ENCODE measurements around the gene CELSR1.

Gene CELSR1

DNA sequence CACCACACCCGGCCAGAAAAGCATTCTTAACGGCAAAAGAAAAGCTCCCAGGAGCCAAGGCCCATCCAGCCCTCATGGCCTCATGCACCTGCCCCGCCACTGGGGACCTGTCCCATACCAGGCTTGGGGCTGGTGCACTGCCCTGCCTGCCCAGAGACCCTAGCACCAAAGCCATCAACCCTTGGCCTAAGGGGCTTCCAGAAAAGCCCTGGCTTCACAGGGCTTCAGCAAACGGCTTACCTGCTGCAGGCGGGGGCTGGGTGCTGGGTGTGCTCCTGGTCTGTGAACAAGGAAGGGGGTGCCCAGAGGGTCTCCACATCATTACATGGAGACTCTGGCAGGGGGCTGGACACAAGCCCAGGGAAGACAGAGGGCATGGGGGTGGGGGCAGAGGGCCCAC lies 89.5 kb downstream of the CELSR1 start:
- no peak overlapping the region for H3K4me3 ChIP-seq (ENCODE audit: low read depth, low read length)

DNA sequence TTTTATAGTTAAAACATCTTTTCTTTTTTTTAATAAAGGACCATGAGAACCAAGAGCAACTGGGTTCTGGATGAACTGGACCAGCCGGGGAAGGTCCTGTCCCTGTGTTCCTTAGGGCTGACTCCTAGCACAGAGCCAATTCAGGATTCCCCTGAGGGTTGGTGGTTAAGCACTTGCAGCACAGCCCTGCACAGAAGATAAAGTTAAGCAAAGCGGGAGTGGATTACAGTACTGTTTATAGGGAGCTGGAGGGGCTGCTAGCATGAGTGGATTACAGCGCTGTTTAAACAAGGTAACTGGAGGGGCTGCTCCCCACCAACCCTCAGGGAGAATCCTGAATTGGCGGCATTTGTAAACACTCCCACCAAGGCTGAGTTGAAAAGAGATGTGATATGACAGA lies 90.6 kb downstream of the CELSR1 start:
- no peak overlapping the region for H3K4me3 ChIP-seq (ENCODE audit: low read depth, low read length)

- no peak overlapping the region for H3K4me3 ChIP-seq (ENCODE audit: low read depth, low read length)
Observed at GRCh38 chr22:46445771-46446420, 91.5 kb downstream of the CELSR1 start.

DNA sequence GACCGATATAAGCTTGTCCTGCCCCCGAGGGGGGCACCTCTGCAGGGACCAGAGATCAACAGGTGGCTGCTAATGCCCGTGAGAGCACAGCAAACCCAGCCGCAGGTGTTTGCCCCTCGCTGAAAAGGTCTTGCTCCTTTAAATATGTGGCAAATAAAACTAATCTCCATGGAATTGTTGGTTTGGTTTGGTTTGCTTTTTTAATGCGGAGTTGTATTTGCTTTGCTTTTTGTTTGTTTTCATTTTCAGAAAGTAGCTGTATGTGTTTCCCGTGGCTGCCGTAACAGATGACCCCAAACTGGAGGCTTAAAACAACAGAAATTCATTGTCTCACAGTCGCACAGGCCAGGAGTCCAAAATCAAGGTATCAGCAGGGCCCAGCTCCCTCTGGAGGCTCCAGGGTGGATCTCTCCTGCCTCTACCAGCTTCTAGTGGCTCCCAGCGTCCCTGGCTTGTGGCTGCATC lies 93.0 kb downstream of the CELSR1 start:
- no peak overlapping the region for H3K4me3 ChIP-seq (ENCODE audit: low read depth, low read length)

GRCh38 chr22:46443850-46444389 lies 93.5 kb downstream of the CELSR1 start:
- no peak overlapping the region for H3K4me3 ChIP-seq (ENCODE audit: low read depth, low read length)

- H3K4me3 ChIP-seq (ENCODE audit: low read depth, low read length) = no peak overlapping the region
Observed at GRCh38 chr22:46442217-46442853, 95.1 kb downstream of the CELSR1 start.

DNA sequence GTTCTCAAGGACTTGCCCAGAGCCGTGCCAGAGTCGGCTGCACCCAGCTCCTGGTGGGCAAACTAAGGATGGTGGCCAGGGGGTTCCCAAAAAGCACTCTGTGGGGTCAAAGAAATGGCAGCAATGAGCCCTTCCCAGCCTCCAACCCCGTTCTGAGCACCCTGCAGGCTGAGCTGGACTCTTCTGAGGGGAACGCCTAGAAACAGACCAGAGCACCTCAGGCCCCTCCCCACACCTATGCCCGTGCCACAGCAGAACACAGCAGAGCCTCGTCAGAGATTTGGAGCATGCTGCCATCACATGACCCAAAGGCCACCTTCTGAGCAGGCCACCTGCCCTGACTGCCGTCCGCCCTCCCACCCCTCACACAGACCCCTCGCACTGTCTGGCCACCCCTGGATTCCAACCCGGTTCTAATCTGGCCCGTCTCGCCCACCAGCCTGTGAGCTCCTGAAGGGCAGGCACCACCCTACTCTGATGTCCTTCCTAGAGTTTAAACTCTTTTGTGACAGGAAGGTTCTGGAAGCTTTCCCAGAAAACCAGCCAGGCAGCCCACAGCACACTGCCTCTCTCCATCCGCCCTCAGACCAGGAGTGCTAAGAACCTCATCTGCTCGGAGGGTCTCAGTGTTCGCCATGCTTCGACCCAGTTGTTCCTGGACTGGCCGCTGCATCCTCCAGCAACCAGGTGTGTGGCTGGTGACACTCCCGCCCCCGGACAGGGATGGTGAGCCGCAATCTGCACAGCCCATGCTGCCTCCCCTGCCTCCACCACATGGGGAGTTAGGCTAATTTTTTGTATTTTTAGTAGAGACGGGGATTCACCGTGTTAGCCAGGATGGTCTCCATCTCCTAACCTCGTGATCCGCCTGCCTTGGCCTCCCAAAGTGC lies 97.6 kb downstream of the CELSR1 start:
- H3K4me3 ChIP-seq (ENCODE audit: low read depth, low read length) = no peak overlapping the region

DNA sequence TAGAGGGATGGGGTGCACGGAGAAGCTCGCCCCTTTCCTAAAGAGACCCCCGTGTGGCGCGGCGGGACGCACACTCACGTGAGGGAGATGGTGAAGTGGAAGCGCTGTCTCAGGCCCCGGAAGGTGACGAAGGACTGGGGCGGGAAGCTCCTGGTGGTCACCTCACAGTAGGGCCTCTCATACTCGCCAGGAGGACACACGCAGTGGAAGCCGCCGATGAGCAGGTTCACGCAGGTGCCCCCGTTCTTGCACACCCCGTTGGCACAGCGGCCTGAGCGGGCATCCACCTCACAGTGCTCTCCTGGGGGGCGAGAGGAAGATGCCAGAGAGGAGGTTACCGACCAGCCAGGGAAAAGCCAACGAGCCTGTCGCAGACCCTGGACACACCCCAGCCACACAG lies 98.3 kb downstream of the CELSR1 start:
- H3K4me3 ChIP-seq (ENCODE audit: low read depth, low read length) = no peak overlapping the region

DNA sequence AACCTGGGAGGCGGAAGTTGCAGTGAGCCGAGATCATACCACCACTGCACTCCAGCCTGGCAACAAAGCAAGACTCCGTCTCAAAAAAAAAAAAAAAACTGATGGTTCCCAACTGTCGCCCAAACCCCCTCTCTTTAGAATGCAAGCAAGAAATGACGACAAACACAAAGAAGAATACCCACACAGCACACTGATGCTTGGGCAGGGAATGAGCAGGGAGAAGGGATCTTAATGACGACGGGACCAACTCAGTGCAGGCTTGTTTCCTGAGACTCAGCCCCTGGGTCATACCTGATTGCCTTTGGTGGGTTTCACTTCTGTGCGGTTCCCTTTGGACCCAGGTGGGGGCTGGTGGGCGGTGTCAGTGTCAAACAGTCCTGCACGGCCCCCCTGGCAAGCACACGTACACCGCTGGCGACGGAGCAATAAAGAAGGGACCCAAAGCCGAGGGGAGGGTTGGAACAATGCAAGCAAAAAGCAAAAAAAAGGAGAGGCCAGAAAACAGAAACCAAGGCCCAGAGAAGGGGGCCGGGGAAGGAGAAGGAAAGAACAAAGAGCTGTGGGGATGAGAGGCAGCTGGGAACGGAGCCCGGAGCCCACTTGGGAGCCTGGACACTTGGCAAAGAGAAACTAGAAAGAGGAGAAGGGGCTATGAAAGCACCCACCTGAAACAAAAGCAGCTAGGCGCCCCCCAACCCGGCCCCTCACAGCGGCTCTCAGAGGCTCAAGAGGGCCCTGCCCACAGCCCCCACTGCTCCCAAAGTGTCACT lies 99.6 kb downstream of the CELSR1 start:
- H3K4me3 ChIP-seq (ENCODE audit: low read depth, low read length) = no peak overlapping the region

- H3K4me3 ChIP-seq (ENCODE audit: low read depth, low read length) = no peak overlapping the region
Observed at GRCh38 chr22:46436595-46437175, 100.7 kb downstream of the CELSR1 start.

GRCh38 chr22:46433318-46433717 lies 104.1 kb downstream of the CELSR1 start:
- no peak overlapping the region for H3K4me3 ChIP-seq (ENCODE audit: low read depth, low read length)

DNA sequence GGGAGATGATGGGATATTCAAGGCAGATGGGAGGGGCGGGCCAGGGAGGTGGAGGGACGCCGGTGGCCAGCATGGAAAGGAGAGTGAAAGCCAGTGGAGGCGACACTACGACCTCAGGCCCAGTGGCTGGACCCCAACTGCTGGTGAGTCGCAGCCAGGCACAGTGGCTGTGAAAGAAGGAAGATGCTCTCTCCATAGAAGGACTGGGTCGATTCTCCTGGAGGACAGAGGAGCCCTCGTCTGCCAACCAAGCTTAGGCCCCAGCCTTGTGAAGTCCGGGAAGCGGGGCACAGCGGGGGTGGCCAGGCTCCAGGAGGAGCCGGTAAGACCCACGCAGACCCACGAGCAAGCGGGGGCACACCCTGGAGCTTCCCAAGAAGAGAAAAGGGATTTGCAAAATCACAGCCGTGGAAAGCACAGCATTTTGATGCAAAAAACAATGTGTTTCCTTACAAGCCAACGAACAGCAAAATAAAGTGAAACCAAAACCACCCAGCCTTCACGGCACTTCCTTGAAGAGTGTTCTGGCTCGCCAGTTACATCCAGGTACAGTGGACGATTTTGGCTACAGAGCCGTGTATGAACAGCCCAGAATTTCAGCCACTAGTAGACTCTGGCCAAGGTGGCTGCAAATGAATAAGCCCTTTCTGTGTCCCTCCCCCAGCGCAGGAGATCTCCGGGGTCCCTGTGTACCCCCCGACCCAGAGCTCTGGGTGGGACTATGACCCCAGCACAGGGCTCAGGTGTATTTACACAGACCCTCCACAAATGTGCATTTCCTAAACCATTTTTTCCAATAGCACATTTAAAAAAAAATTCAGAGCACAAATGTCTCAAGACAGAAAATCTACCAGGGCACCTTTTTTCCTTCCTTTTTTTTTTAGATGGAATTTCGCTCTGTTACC lies 105.0 kb downstream of the CELSR1 start:
- no peak overlapping the region for H3K4me3 ChIP-seq (ENCODE audit: low read depth, low read length)

DNA sequence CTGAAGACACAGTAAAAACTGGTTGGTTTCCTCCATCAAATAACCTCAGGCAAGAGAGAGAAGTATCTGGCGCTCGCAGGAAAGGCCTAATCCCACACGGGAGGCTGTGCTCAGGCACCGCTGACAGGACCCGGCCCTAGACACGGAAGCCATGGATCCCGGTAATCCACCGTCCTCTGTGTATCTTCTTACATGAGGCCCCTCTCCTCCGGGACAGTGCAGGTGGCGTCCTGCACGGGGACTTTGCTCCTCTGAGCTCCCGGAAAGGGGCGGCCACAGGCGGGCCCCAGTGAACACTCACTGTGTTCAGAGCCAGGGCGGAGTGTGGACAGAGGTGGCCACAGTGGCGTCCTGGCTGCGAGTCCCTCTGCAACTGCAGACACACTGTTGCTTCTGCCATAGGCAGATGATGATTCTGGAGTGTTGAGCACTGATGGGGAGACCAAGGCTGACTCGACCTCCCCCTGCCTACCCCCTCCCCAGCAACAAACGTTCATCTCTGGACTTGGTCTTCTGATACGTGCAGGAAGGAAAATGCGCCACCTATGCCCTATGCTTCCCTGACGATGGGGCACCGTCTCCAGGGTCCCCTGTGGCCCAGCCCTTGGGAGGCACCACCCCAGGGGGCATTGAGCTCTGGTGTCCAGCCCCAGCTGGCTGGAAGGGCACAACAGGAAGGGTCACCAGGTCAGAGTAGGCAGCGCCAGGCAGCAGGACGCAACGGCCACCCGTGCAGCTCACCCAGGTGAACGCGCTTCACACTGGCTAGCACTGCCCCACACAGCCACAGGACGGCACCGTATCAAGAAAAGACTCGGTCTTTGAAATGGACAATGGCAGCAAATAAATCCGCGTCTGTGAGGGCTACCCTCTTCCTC lies 106.2 kb downstream of the CELSR1 start:
- H3K4me3 ChIP-seq (ENCODE audit: low read depth, low read length) = no peak overlapping the region

- no peak overlapping the region for H3K4me3 ChIP-seq (ENCODE audit: low read depth, low read length)
Observed at GRCh38 chr22:46429325-46429853, 108.0 kb downstream of the CELSR1 start.

GRCh38 chr22:46428602-46429324 lies 108.7 kb downstream of the CELSR1 start:
- no peak overlapping the region for H3K4me3 ChIP-seq (ENCODE audit: low read depth, low read length)

GRCh38 chr22:46428171-46428570 lies 109.2 kb downstream of the CELSR1 start:
- no peak overlapping the region for H3K4me3 ChIP-seq (ENCODE audit: low read depth, low read length)

GRCh38 chr22:46425016-46425415 lies 112.4 kb downstream of the CELSR1 start:
- no peak overlapping the region for H3K4me3 ChIP-seq (ENCODE audit: low read depth, low read length)

Measured in iPS-11a (cell line).